GM21786 (cell line): ENCODE data around the gene NELL1.

ENCODE experiments used
- ATAC-seq: cut with Tn5 transposase; IDR thresholded peaks from one replicate; pipeline ENCODE4 v1.9.1; 2021; ENCODE audit not compliant: unreplicated experiment

NELL1 gene

GRCh38 chr11:21622995-21623394 is 953.6 kb downstream of the NELL1 start:
- no peak for ATAC-seq
